Activated CD4-positive, CD25-positive, alpha-beta regulatory T cell treated with anti-CD3 and anti-CD28 coated beads, Interleukin-2, amount 50 U/mL, for 16 hours (primary cell): ENCODE data around the gene RBCK1.
"Not testable (repeated sequence)": the region's sequence is repeated elsewhere in the genome, so short reads cannot be mapped to it uniquely, and the experiment has no call there.

Experiments used
- DNase-seq: peaks from one replicate; pipeline ENCODE4 v3.0.0-alpha.2; 2020; ENCODE audit warnings: low read depth, low spot score

Gene RBCK1

DNA sequence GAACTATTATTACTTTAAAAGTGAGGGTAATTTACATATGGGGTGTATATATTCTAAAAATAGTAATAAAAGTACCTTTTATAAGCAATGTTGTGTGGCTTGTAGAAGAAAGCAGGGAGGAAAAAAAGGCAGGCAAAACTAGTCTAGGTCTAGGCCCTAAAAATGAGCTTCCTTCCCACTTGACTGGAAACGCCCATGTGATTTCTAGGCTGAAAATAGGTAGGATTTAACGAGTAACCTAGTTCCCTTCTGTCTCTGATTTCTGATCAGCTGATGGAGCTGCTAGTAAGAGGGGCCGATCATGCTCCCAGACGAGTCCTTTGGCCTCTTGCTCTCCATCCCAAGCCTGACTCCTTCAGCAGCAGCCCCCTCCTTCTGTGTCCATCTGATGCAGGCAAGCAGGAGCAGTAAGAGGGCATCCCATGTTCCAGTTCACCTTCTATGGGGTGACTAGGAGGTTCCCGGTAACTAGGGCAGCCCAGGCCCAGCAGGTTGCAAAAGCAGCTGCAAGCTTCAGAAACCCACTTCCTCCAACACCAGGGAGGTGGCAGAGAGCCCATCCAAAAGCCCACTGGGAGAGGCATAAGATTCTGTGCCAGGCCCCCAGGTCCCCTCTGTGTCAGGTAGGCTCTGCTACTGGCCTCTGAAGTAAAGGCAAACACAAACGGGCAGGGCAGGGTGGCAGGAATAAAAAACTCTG is 29.8 kb downstream of the RBCK1 start:
- DNase-seq, result no peak

DNA sequence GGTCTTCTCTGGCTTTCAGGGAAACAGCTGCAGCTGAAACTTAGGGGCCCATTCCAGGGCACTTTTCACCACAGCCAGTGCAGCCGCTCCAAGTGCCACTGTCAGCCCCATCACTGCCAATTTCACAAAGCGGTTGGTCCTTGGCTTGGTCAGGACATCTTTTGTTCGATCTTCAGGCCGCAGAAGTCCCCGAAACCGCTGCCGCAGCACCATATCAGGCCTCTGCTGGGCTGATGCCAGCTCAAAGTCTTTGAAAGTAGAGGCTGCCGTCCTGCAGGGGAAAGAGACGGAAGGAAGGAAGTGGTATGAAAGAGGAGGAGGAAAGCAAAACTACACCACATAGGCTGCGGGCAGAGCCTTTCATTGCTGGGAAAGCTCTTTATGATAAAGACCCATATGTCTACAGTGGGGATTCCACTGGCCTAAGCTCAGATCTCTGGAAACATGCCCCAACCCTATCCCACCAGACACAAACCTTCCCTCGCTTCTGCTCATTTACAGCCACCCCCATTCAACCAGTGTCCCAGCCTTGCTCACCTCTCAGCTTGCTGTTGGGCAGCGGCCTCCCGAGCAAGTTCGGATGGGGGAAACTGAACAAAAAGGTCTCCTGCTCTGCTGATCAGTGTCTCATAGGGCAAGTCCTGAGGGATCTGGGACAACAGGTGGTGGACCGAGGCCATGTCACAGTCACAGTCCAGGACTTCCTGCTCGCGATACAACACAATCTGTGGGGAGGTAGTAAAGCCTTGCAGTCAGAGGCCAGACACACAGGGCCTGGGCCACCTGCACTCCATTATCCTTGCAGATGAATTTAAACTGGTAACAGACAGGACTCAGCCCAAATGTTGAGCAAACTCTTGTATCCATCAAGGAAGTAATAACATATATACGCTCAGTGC is 30.7 kb downstream of the RBCK1 start:
- DNase-seq, result peak; percentile 34

DNA sequence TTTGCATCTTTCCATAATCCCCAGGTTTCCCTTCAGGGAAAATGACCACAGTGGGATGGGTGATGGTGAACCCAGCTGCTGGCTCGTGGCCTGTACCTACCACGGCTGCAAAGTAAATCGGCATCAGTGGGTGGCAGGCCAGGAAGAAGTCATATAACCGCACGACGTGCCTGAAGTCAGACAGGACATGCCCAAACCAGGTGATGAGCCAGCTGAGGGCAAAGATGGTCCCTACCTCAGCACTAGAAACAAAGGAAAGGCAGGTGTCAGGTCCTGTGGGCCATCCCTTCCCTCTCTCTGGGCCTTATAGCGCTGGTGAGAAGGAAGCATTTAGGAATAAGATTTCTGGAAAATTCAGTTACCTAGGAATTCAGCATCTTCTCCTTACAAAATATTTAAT is 32.0 kb downstream of the RBCK1 start:
- DNase-seq, result no peak

DNA sequence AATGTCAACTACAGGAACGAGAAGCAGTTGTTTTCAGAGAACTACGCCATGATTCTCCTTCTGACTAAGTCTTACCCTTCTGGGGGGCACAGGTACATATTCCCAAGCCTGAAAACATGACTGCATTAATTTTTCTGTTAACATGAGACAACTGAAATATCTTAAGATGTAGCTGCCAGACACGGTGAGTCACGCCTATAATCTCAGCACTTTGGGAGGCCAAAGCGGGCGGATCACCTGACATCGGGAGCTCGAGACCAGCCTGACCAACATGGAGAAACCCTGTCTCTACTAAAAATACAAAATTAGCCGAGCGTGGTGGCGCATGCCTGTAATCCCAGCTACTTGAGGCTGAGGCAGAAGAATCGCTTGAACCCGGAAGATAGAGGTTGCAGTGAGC is 32.5 kb downstream of the RBCK1 start:
- DNase-seq, result no peak

- no peak for DNase-seq
These were observed 35.2 kb downstream of the RBCK1 start for GRCh38 chr20:443223-443775.

DNA sequence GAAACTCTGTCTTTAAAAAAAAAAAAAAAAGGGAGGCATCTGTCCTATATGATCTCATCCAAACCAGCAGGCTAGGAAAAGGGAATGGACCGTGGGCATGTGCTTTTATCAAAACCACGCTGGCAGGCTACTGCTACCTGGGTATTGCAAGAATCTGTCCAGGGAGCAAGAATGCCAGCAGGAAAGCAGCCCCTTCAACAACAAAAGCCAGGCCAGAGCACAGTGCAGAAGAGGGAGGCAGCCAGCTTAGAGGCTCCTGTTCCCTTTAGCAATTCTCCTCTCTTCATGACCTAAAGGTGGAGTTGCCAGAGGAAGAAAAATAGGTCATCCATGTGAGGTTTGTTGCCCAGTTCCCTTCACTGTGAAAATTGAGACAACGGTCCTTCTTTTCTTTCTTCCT is 36.0 kb downstream of the RBCK1 start:
- DNase-seq, result no peak

GRCh38 chr20:444862-445426 is 36.8 kb downstream of the RBCK1 start:
- no peak for DNase-seq

- no peak for DNase-seq
These were observed 37.6 kb downstream of the RBCK1 start for GRCh38 chr20:445514-446336.

DNA sequence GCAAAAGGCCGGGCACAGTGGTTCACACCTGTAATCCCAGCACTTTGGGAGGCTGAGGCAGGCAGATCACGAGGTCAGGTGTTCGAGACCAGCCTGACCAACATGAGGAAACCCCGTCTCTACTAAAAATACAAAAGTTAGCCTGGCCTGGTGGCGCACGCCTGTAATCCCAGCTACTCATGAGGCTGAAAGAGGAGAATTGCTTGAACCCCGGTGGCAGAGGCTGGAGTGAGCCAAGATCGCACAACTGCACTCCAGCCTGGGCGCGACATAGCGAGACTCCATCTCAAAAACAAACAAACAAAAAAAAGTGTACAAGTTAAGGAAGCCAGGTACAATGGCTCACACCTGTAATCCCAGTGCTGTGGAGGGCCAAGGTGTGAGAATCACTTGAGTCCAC is 43.9 kb downstream of the RBCK1 start:
- not testable (repeated sequence) for DNase-seq

DNA sequence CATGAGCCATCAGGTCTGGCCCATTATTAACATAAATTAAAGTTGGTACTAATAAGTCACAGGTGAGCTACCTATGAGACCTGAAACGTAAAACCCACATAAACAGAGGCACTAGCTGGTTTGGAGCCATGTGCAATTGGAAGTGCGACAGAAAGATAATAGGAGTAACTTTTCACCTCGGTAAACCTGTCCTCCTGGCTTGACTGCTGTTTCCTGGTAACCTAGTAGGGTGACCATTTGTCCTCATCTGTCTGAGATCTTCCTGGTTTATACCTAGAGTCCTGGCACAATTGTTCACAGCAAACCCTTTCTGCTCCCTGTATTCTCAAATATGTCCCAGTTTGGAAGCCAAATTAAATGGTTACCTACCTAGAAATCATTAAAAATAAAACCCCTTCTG is 46.9 kb downstream of the RBCK1 start:
- DNase-seq, result no peak

GRCh38 chr20:458776-459175 is 50.7 kb downstream of the RBCK1 start:
- DNase-seq, result no peak

DNA sequence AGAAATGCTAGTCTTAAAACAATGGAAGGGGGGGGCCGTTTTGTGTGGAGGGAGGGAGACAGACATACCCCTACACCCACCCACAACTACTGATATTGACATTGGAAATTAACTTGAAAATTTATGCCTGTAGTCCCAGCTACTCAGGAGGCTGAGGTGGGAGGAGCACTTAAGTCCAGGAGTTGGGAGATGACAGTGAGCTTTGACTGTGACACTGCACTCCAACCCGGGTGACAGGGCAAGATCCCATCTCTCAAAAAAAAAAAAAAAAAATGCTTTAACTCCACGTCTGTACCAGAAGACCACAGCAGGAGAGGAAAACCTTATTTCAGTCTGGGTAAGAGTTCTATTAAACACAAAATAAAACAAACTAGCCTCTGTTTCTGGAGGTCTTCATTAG is 52.1 kb downstream of the RBCK1 start:
- DNase-seq, result no peak

GRCh38 chr20:460707-461106 is 52.6 kb downstream of the RBCK1 start:
- no peak for DNase-seq

GRCh38 chr20:461254-462198 is 53.4 kb downstream of the RBCK1 start:
- peak; percentile 6 for DNase-seq

GRCh38 chr20:462199-462991 is 54.3 kb downstream of the RBCK1 start, which contains the start of gene TBC1D20:
TSS of gene TBC1D20 (minus strand) at chr20:462533. CDS start at chr20:462405, 128 bp downstream.
- peak; percentile 70 for DNase-seq

DNA sequence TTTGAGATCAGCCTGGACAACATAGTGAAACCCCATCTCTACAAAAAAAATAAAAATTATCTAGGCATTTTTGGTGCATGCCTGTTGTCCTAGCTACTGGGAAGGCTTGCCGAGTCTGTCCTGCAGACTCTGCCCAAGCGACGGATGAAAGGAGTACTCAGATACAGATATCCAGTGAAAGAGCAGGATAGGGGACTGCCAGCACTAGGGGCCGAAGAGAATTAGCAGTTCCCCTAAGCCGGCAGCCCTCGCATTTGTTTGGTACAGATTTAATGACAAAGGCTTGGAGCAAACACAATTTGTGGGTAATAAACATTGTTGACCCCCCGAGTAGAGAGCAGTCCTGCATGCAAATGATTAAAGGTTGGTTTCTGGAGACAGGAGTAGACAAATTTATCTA is 59.7 kb downstream of the RBCK1 start:
- DNase-seq, result no peak

- no peak for DNase-seq
These were observed 61.8 kb downstream of the RBCK1 start for GRCh38 chr20:469746-470490.

- no peak for DNase-seq
These were observed 64.2 kb downstream of the RBCK1 start for GRCh38 chr20:472137-472846.
